Activated T-helper 9 cell treated with anti-CD3 and anti-CD28 coated beads, Interleukin-2, amount 50 U/mL, for 16 hours (primary cell): ENCODE results near the gene CCDC97.
"Not testable (repeated sequence)": the region's sequence is repeated elsewhere in the genome, so short reads cannot be mapped to it uniquely, and the experiment has no call there.

Experiments used
- DNase-seq: peaks from one replicate; pipeline ENCODE4 v3.0.0-alpha.2; 2020; ENCODE audit warnings: low read depth

Gene CCDC97

DNA sequence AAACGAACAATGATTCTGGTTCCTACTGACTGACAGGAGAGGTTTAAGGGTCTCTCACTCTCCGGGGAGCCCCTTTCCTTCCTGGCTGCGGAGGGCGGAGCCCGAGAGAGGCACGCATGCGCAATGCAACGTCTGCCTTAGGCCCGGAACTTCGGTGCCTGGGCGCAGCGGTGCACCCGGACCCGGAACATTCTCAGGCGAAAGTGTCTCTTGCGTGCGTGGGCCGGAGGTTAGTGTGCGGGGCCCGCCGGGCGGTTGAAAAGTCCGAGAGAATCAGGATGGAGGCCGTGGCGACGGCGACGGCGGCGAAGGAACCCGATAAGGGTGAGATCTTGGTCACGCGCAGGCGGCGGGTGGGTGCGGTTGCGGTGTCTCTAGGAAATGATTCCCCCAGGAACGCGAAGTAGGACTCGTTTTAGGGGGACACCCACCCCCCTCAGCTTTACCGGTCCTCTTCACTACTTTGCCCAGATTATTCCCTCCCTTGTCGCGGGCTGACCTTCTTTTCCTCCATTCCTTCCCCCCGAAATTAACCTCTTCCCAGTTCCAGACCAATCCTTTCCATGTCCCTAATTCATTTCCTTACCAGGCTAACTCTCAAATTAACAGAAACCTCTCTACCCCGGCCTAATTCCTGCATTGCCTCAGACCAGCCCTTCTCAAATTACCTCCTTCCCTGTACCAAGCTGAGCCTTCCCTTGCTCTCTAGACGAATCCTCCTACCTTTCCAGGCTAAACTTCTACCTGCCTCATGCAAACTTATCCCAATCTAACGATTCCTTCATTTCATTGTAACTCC lies at the start of gene CCDC97:
TSS of gene CCDC97 (plus strand) at position 140 of the 799 bp plus-strand sequence. CDS start at position 279, 139 bp downstream.
- DNase-seq: peak; percentile 82

DNA sequence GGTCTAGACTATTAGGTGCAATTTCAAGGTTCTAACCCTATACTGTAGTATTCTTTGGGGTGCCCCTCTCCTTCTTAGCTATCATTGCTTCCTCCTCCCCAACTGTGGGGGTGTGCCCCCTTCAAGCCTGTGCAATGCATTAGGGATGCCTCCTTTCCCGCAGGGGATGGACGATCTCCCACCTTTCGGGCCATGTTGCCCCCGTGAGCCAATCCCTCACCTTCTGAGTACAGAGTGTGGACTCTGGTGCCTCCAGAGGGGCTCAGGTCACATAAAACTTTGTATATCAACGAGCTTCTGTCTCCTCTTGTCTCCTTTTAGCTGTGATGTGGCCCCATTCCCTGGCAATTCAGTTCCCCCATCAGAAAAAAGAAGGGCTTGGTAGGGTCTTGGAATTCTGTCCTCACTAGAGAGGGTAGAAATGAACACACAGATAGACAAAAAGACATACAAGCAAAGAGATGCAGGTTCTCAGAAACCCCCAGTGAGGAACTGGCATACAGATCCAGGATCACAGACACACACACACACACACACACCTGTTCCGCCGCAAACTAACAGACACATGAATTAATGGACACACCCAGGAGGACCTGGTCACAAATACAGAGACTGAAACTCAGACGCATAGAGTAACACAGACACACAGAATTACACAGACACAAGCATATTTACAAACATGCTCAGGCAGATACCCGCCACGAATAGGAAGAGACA lies 48.3 kb upstream of the CCDC97 start:
- DNase-seq: no peak

DNA sequence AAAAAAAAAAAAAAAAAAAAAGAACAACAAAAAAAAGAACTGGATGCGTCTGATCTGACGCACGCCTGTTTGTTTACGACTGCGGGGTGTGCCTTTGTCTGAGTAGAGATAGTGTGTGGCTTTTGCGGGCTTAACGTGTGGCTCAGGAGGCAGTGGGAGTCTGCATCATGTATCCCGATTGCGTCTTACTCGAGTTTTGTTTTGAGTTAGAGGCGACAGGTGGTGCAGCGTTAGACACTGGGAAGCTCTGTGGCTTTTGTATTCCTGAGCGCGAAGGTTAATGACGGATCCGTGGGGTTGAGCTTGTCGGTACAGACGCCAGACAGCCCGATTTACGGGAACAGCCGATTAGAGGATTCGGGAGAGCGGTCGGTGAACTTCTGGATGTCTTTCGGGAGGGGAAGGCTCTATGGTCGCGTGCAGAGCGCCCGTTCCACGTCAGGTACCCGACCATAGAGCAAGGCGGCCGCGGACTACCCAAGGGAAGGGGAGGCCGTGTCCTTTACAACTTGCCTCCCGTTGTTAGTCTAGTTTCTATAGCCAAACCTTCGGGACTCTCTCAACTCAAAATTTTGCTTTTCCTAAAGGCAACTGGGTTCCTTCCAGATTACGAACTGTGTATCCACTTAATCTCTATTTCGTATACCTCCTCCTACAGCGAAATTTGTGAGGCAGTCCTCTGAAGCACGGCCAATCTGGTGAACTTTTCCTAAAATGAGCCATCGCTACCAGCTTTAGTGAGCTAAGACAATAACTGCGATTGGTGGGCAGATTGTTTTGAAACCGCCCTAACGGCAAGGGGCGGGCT lies 46.7 kb upstream of the CCDC97 start:
- DNase-seq: peak; percentile 73

DNA sequence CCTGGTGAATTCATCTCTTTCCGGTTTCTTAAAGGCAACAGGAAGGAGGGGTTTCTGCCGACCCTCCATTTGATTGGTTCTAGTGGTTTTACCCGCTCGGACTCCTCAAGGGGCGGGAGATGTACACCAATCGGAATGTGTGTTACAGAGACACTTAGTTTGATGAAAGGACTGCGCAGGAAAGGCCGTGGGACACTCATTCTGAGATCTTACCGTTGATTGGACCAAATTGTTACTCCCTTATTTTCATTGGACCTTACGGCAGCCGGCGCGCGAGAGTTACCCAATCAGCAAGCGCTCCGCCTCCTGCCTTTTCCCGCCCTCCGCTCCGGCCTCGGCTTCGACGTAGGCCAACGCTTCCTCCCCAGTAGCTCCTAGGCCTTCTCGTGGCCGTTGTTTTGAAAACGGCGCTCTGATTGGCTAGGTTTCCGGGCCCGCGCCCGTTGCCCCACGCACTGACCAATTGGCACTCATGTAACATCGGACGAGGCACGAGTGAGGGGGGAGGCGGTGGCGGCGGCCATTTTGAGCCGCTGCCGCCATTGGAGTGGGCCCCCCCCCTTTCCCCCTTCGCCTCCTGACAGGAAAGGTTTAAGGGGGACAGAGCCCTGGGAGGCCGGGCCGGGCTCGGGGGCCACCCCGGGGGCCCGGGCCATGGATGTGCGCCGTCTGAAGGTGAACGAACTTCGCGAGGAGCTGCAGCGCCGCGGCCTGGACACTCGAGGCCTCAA lies 46.0 kb upstream of the CCDC97 start, which contains the start of gene HNRNPUL1:
TSS of gene HNRNPUL1 (plus strand) at position 523 of the 731 bp plus-strand sequence. CDS start at position 655, 132 bp downstream.
- peak; percentile 98 for DNase-seq

DNA sequence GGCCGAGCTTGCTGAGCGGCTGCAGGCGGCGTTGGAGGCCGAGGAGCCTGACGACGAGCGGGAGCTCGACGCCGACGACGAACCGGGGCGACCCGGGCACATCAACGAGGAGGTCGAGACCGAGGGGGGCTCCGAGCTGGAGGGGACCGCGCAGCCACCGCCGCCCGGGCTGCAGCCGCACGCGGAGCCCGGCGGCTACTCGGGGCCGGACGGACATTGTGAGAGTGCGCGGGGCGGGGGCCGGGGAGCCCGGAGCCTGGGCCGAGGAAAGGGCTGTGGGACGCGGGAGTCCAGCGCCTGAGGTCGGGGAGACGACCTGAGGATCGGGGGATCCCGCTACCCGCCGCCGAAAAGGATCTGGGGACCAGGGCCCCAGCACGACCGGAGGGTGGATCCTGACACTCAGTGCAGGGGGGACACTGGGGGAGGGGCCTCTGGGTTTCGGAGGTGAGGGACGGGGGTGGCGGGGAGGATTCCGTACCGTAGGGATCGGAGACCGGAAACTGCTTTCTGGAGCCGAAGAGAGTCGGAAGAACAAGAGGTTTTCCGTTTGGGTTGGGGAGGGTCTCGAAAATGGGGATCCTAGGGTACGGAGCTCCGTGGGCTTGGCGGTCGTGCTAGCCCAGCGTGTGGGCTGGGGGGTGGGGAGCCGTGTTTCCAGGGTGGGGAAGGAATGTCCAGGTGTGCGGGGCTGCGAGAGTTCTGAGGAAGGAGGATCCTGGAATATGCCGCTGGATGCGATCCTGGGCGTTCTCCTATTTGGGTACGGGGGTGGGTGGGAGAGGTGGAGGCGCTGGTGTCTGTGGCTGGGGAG lies 45.2 kb upstream of the CCDC97 start:
- peak; percentile 38 for DNase-seq

DNA sequence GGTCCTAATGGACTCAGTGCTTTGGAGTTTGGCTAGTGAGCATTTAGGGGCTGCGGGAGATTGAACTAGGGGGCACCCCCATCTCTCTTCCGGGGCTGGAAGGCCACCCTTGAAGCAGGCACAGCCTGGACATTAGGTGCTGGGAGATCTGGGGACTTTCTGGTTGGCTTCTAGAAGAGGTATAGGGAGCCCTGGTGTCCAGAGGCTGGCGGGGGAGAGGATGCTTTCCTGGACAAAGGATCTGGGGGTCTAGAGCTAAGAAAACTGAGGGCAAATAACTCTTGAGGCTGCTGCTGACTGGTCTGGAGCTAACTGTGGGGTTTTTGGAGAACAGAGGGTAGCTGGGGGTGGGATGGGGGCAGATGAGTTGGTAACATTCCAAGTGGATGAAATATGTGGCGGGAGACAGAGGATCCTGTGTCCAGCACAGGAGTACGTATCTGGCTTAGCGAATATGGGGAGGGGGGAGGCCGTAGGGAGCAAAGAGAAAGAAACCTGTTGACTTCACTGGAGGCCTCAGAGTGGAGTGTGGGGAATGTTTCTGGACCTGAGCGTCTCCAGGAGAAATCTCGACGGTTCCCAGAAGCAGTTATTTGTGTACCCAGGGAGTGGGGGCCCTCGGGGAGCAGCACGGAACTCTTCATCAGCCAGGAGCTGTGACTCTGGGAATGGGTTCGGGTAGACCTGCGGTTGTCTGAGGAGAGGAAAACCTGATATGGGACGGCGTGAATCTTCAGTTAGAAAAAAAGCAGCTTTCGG lies 44.4 kb upstream of the CCDC97 start:
- no peak for DNase-seq

DNA sequence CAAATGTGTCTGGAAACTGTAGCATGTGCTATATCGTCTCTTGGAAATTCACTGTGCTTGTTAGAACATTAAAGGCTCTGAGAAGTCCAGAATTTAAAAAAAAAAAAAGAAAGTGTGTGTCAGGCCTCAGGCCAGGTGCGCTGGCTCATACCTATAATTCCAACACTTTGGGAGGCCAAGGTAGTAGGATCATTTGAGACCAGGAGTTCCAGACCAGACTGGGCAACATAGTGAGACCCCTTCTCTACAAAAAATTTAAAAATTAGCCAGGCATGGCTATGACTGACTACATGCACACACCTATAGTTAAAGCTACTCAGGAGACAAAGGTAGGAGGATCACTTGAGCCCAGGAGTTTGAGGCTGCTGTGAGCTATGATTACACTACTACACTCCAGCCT lies 40.9 kb upstream of the CCDC97 start:
- no peak for DNase-seq

DNA sequence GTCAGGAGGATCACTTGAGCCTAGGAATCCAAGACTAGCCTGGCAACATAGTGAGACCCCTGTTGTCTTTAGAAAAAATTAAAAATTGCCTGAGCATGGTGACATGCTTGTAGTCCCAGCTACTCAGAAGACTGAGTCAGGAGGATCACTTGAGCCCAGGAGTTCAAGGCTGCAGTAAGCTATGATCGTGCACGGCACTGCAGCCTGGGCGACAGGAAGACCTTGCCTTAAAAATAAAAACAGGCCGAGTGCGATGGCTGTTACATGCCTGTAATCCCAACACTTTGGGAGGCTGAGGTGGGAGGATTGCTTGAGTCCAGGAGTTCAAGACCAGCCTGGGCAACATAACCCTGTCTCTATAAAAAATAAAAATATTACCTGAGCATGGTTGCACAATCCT lies 40.4 kb upstream of the CCDC97 start:
- no peak for DNase-seq

DNA sequence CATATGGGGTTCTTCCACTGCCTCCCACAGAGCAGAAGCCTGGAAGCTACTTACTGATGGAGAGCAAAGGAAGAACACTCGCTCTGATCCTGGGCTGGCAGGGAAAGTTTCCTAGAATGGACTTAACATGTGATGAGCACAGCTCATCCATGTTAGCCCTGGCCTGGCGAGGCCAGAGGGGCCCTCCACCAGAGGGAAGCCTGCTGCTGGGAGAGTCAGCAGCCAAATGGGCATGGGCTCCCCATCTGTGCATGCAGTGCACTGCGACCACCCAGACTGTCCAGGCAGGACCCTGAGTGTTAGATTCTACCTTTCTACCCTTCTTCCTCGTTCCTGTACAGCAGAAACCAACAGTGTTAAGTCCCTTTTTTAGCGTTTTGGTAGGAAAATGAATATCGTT lies 36.9 kb upstream of the CCDC97 start:
- no peak for DNase-seq

DNA sequence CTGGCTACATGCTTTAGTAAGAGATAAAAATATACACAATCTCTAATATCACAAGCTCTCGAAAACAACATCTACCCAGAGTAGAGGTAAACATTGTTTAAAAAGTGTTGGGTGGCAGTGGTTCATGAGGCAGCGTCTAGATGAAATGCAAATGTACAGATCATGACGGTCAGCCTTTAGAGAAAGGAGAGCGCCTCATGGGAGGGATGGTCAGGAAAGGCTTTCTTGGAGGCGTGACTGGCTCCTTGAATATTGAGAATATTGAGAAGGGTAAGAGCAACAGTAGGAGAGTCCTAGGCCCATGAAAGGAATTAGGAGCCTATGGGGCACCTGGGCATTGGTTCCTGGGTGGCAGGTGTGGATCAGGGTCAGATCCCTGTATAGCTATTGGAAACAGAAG lies 35.2 kb upstream of the CCDC97 start:
- DNase-seq: no peak

DNA sequence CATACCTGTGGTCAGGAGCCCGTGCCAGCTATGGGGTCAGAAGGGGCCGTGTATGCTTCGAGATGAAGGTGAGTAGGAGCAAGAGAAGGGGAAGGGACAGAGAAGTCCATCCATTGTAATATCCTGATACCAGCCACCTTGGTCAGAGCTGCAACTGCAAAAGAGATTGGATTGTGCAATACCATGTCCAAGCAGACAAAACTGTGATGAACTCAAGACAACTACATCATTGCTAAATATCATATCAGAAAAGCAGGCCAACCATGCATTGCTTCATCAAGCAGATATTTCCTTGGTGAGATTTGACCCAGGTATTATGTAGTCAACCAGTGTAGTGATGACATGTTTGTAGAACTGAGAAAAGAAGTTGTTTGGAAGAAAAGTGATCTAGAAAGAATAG lies 33.7 kb upstream of the CCDC97 start:
- no peak for DNase-seq

DNA sequence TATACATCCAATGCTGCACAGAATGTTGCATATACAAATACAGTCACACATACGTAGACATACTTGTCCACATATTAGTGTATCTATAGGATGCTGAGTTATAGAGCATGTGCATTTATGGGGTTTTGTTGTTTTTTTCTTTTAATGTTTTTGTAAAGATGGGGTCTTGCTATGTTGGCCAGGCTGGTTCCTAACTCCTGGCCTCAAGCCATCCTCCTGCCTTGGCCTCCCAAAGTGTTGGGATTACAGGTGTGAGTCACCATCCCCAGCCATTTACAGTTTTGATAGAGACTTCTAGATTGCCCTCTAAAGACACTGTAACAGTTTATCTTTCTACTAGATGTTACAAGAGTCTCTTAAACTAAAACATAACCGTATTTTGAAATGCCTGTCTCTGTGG lies 31.5 kb upstream of the CCDC97 start:
- DNase-seq: no peak

DNA sequence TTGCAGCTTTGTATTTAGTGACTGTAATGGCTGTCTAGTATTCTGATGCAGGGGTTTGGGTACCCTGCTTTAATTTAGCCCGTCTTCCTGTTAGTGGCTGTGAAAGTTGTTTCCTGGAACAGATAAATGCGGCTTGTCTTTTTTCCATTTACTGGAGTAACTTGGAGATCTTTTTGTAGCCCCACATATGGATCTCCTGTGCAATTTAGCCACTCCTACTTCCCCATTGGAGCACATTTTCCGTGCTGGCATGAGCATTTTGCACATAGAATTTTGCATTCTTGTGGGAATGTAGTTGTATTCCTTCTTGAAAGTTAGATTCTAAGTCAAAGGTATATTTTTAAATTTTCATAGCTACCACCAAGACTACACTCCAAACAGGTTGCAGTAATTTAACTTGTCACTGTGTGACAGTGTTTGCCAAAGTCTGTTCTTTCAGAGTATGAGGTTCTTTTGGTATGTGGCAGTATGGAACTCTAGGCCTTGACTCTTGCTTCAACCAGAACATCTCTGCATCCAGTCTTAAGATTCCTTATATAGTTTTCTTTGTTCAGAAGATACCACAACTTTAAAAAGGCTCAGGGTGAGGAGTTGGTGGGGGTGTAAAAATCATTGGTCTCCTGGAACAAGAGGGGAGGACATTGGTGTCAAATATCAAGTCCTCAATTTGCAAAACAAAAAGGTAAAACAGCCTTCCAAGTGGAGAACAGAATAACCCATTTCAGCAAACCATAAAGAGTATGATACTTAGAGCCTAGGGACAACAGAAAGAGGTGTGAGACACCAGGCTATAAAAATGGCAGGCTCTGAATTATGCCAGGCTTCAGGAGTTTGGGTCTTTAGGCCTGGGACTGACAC lies 21.1 kb upstream of the CCDC97 start:
- no peak for DNase-seq

DNA sequence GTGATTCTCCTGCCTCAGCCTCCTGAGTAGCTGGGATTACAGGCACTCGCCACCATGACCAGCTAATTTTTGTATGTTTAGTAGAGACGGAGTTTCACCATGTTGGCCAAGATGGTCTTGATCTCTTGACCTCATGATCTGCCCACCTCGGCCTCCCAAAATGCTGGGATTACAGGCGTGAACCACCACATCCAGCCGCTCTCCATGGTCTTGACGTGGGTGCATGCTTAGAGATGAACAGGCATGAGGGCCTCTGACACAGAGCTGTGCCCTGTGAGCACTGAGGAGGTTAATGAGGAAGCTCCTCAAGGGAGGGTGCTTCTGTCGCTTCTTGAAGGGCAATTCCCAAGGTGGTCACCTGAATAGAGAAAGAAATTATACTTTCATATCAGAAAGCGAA lies 20.2 kb upstream of the CCDC97 start:
- not testable (repeated sequence) for DNase-seq

DNA sequence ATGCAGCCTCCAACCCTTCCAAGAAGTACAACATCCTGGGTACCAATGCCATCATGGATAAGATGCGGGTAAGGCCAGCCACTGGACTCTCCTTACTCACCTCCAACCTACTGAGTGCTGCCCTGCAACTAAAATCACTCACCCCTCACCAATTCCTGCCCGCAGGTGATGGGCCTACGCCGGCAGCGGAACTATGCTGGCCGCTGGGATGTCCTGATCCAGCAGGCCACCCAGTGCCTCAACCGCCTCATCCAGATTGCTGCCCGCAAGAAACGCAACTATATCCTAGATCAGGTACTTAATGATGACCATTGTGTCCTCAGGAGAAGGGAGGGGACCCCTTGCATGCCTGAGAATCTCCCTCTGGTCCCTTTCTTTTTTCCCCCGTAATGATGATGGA lies 15.6 kb upstream of the CCDC97 start:
- DNase-seq: no peak

DNA sequence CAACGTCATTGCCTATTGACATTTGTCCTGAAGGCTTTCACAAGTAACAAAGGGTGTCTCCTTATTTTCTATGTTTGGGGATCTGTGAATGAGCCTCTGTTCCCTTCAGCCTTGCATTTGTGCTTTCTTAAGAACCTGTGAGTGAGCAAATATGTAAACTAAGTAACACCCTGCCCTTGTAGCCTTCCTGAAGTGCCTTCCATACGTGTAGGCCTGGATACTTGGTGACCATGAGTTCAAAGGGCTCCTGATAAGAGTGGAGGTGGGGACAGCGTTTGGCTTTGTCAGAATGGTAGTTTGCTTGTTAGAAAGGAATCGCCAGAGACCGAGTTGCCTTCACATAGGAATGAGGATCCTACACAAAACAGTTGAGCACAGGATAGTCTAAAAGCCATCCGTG lies 14.5 kb upstream of the CCDC97 start:
- DNase-seq: no peak

DNA sequence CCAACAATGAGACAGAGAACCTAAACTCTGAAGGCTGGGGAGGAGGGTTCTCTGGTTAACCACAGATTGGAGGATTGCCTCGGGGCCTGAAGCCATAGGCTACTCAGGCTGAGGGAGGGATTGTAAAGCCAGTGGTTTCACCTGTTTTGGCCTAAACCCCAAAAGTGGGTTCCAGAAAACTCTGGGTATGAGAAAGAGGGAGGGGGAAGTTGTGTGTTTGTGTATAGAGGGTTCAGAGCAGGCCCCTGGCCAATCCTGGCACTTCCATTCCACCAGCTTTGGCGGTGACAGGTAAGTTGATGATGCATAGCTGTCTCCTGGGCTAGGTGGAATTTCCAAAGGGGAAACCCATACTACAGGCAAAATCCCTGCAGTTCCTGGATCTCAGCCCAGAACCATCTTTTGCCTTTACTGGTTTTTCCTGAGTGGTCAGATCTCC lies 13.5 kb upstream of the CCDC97 start:
- no peak for DNase-seq

DNA sequence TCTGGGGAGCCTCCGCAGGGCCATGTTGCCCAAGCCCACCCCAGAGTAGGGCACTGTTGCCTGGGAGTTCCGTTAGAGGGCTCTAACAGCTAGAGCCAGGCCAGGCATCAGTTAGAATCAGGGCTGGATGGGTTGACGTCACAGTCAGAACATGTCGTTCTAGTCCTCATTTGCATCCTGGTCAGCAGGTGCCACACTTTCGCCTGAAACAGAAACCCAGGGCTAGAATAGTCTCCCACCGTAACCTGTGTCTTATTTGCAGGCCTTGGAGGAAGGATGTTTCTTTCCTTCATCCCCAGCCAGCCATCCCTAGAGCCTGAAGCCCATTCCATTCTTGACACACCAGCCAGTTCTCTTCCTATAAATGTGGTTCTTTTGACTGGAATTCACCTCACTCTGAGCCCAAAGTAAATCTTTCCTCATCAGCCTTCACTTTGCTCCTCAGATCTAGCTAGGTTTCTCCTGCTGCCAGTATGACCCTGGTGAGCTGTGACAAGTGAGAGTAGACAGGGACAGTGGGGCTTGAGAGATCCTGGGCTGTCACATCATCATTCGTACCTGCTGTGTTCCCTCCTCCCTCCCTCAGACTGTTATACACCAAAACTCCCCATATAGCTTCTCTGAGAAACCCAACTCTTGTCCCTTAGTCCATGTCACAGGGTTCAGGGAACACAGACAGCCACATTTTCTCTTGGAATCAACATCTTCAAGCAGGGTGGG lies 12.2 kb upstream of the CCDC97 start:
- no peak for DNase-seq
